ENCODE results near the gene CROT.
A peak's percentile ranks its signal among the peaks of the same experiment; 100 is the strongest.

DNA sequence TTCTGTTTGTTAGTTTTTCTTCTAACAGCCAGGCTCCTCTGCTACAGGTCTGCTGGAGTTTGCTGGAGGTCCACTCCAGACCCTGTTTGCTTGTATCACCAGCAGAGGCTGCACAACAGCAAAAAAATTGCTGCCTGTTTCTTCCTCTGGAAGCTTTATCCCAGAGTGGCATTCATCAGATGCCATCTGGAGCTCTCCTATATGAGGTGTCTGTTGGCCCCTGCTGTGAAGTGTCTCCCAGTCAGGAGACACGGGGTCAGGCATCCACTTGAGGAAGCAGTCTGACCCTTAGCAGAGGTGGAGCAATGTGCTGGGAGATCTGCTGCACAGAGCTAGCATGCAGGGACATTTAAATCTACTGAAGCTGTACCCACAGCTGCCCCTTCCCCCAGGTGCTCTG, 26.7 kb upstream of the CROT start:
- no peak for TF ChIP-seq EZH2phosphoT487 (IDR thresholded peaks at IDR 0.05; ENCODE audit: unreplicated experiment)
- TF ChIP-seq REST (IDR thresholded peaks at IDR 0.05; ENCODE audit: unreplicated experiment): no peak
- no peak for TF ChIP-seq POLR2AphosphoS5 (IDR thresholded peaks at IDR 0.05; ENCODE audit: low read depth)
- TF ChIP-seq, protein P1, sequence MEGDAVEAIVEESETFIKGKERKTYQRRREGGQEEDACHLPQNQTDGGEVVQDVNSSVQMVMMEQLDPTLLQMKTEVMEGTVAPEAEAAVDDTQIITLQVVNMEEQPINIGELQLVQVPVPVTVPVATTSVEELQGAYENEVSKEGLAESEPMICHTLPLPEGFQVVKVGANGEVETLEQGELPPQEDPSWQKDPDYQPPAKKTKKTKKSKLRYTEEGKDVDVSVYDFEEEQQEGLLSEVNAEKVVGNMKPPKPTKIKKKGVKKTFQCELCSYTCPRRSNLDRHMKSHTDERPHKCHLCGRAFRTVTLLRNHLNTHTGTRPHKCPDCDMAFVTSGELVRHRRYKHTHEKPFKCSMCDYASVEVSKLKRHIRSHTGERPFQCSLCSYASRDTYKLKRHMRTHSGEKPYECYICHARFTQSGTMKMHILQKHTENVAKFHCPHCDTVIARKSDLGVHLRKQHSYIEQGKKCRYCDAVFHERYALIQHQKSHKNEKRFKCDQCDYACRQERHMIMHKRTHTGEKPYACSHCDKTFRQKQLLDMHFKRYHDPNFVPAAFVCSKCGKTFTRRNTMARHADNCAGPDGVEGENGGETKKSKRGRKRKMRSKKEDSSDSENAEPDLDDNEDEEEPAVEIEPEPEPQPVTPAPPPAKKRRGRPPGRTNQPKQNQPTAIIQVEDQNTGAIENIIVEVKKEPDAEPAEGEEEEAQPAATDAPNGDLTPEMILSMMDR (conservative IDR thresholded peaks at IDR 0.05; ENCODE audit: low read depth in 2 of 2): peak in 1 of 2 experiments; percentile 12; a peak in 1 of 4 replicates
- TF ChIP-seq EZH2 (IDR thresholded peaks at IDR 0.05; ENCODE audit: low read depth, unreplicated experiment): no peak
- no peak for TF ChIP-seq STAT1 (IDR thresholded peaks at IDR 0.05; ENCODE audit: unreplicated experiment)
- no peak for TF ChIP-seq CREB1 (CRISPR knock-in tag; IDR thresholded peaks at IDR 0.05; ENCODE audit: low read depth)
- TF ChIP-seq ETS1 (IDR thresholded peaks at IDR 0.05): no peak
- TF ChIP-seq JUNB (IDR thresholded peaks at IDR 0.05; ENCODE audit: unreplicated experiment): no peak
- TF ChIP-seq ZNF331 (CRISPR knock-in tag; IDR thresholded peaks at IDR 0.05; ENCODE audit: low read depth): no peak

Data from GM23338 (cell line).